ENCODE measurements around the gene FRMD4A.

DNA sequence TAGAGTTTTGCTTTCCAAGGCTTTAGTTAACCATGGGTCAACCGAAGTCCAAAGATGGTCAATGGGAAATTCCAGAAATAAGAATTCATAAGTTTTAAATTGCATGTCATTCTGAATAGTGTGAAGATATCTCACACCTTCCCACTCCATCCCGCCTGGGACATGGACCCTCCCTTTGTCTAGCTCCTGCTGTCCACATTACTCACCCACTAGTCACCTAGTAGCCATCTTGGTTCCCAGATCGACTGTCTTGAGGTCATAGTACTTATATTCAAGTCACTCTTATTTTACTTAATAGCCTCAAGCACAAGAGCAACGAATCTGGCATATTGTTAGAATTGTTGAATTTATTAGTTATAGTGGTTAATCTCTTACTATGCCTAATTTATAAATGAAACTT lies 377.4 kb downstream of the FRMD4A start:
- TF ChIP-seq POLR2AphosphoS5 (IDR thresholded peaks at IDR 0.05; ENCODE audit: low read depth, low read length) (no peak), POLR2A (IDR thresholded peaks at IDR 0.05; ENCODE audit: low read depth, low read length) (no peak), TAF1 (IDR thresholded peaks at IDR 0.05; ENCODE audit: borderline replicate concordance, low read depth, low read length) (no peak)

Measured in GM12892 (cell line).